ENCODE results near the gene SGPP1.

DNA sequence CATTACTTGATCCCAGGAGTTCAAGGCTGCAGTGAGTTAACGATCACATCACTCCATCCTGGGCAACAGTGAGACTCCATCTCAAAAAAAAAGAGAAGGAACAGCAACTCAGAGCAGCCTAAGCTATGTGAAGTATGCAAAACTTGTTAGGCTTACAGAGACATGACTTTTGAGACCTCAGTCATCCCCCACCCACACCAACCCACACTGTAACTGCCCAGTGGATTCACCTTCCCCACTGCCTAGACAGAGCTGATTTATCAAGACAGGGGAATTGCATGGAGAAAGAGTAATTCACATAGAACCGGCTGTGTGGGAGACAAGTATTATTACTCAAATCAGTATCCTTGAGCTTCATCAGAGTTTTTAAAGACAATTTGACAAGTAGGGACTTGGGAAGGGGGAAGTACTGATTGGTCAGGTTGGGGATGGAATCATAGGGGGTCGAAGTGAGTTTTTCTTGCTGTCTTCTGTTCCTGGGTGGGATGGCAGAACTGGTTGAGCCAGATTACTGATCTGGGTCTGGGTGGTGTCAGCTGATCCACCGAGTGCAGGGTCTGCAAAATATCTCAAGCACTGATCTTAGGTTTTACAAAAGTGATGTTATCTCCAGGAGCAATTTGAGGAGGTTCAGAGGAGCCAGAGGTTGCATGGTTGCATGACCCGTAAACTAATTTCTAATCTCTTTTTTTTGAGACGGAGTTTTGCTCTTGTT lies 80.0 kb downstream of the SGPP1 start:
- TF ChIP-seq POLR2A (IDR thresholded peaks at IDR 0.05; ENCODE audit: low read depth): no peak
- TF ChIP-seq, protein P1, sequence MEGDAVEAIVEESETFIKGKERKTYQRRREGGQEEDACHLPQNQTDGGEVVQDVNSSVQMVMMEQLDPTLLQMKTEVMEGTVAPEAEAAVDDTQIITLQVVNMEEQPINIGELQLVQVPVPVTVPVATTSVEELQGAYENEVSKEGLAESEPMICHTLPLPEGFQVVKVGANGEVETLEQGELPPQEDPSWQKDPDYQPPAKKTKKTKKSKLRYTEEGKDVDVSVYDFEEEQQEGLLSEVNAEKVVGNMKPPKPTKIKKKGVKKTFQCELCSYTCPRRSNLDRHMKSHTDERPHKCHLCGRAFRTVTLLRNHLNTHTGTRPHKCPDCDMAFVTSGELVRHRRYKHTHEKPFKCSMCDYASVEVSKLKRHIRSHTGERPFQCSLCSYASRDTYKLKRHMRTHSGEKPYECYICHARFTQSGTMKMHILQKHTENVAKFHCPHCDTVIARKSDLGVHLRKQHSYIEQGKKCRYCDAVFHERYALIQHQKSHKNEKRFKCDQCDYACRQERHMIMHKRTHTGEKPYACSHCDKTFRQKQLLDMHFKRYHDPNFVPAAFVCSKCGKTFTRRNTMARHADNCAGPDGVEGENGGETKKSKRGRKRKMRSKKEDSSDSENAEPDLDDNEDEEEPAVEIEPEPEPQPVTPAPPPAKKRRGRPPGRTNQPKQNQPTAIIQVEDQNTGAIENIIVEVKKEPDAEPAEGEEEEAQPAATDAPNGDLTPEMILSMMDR (IDR thresholded peaks at IDR 0.05): no peak

Measured in esophagus muscularis mucosa (tissue), 3 donors.